Lung (tissue), 12 donors: ENCODE measurements around the gene PROB1. TPM values are rescaled to one million over a fixed set of nuclear protein-coding genes. Genes with fewer than 3 reads are reported as not detected.
"Not testable (repeated sequence)": the region's sequence is repeated elsewhere in the genome, so short reads cannot be mapped to it uniquely, and the experiment has no call there.

Source experiments
- ATAC-seq: fragments of 200-7000 bp; cut with Tn5 transposase; one replicate; pipeline ENCODE4 v1.9.1; 2020; ENCODE audit warnings: moderate number of reproducible peaks; ENCODE audit not compliant: insufficient read depth, low FRiP score
- DNase-seq, 3 donors: peaks; one replicate each; pipeline ENCODE4 v3.0.0-alpha.2; 2013 to 2017
- H3K27ac ChIP-seq, 2 donors: one replicate each; pipeline ENCODE4 v1.5.1; 2013; ENCODE audit warnings: mild to moderate bottlenecking in 2 of 2, moderate library complexity in 2 of 2, control low read depth in 1 of 2, inconsistent platforms in 1 of 2, low read depth in 1 of 2, low read length in 1 of 2
- H3K27me3 ChIP-seq, 3 donors: one replicate each; pipeline ENCODE4 v1.5.1; 2013; ENCODE audit warnings: low read length in 2 of 3; ENCODE audit not compliant: control insufficient read depth in 3 of 3, insufficient read depth in 3 of 3
- H3K36me3 ChIP-seq, 4 donors: one replicate each; pipeline ENCODE4 v1.5.1; 2013; ENCODE audit warnings: low read length in 4 of 4, mild to moderate bottlenecking in 1 of 4, moderate library complexity in 1 of 4; ENCODE audit not compliant: control insufficient read depth in 4 of 4, insufficient read depth in 4 of 4
- H3K4me1 ChIP-seq, 5 donors: one replicate each; pipeline ENCODE4 v1.5.1; 2013; ENCODE audit warnings: low read length in 5 of 5, mild to moderate bottlenecking in 2 of 5, moderate library complexity in 1 of 5; ENCODE audit not compliant: control insufficient read depth in 5 of 5, insufficient read depth in 5 of 5
- H3K4me3 ChIP-seq: one replicate; pipeline ENCODE4 v1.5.1; 2013; ENCODE audit warnings: mild to moderate bottlenecking, control low read depth, moderate library complexity
- H3K9ac ChIP-seq, 2 donors: one replicate each; pipeline ENCODE4 v1.5.1; 2013; ENCODE audit warnings: low read length in 2 of 2, control low read depth in 1 of 2; ENCODE audit not compliant: insufficient read depth in 1 of 2
- H3K9me3 ChIP-seq, 4 donors: one replicate each; pipeline ENCODE4 v1.5.1; 2013; ENCODE audit warnings: low read length in 3 of 4, mild to moderate bottlenecking in 1 of 4, moderate library complexity in 1 of 4; ENCODE audit not compliant: control insufficient read depth in 4 of 4, insufficient read depth in 3 of 4
- CTCF ChIP-seq: IDR thresholded peaks from 2 replicates; pipeline ENCODE4 v1.5.1; 2012; ENCODE audit warnings: mild to moderate bottlenecking; ENCODE audit errors: control extremely low read depth, extremely low read depth
- WGBS, 2 donors: extraction: QIAGEN DNeasy Blood & Tissue Kit; methylation state at CpG; one replicate each; pipeline ENCODE4 v1.1.7; 2013; 5-methylcytosine and 5-hydroxymethylcytosine counted together
- polyA plus RNA-seq, 2 donors: library from polyadenylated mRNA; stranded (reverse); fragments of 200-250 nt; gene quantifications; one replicate each; pipeline ENCODE4 v1.2.1, GENCODE V29; 2013
- total RNA-seq, 2 donors: library from RNA; depleted of rRNA in 1 of 2; stranded (reverse); fragments of >200 nt in 1 of 2; gene quantifications; one replicate each; pipeline ENCODE4 v1.2.1, GENCODE V29; 2014 to 2021
- donor health status: control.
- donor health status: control.
- donor health status: Bipolar disorder and iron deficiency.
- donor health status: healthy.
- donor health status: DM: yes; HTN: yes; CAD: no.

The PROB1 gene
- total and polyA plus RNA-seq, 4 donors: 0.33 to 2.2 (median 0.72) TPM

- no peak overlapping the region for H3K27ac ChIP-seq
- ATAC-seq (no peak), DNase-seq (no peak)
- TF ChIP-seq CTCF: no peak
- peaks cover 0 to 10% (median 0%) of the 10 kb centered on the region in 3 donors for H3K27me3 ChIP-seq
- H3K36me3 ChIP-seq: no peaks in the 10 kb centered on the region
- H3K4me1 ChIP-seq: peaks cover 0 to 13% (median 7%) of the 10 kb centered on the region in 5 donors
- WGBS, 2 donors: 49 to 57% methylated on average over 10 of the region's 10 CpGs
- H3K9ac ChIP-seq: no peak overlapping the region
- no peaks in the 10 kb centered on the region for H3K9me3 ChIP-seq
- no peak overlapping the region for H3K4me3 ChIP-seq
These were observed 7.2 kb downstream of the PROB1 start for GRCh38 chr5:139387611-139388197.

DNA sequence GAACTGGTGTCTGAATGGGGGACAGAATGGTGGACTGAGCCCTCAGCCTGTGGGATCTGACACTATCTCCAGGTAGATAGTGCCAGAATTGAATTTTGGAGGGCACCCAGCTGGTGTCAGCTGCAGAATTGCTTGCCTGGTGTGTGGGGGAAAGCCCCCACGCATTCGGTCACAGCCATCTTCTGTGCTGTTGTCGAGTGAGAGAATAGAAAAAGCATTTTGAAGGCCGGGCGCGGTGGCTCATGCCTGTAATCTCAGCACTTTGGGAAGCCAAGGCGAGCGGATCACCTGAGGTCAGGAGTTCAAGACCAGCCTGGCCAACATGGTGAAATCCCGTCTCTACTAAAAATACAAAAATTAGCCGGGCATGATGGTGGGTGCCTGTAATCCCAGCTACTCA, 7.9 kb downstream of the PROB1 start:
- 94 to 98% methylated on average over 10 of the region's 10 CpGs for WGBS, 2 donors

DNA sequence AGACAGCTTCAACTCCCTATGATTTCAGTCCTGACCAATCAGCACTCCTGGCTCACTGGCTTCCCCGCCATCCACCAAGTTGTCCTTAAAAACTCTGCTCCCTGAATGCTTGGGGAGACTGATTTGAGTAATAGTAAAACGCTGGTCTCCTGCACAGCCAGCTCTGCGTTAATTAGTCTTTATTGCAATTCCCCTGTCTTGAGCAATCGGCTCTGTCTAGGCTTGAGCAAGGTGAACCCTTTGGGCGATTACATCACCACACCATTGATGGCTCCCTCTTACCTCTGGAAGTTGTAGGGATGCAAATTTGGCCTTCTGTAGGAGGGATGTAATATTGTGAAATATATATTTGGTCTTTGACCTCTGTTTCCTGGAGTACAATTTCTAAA, 8.9 kb downstream of the PROB1 start:
- DNase-seq (no peak), ATAC-seq (no peak)
- no peak overlapping the region for H3K4me3 ChIP-seq
- no peaks in the 10 kb centered on the region for H3K27me3 ChIP-seq
- WGBS, 2 donors: 44 to 68% methylated on average over 5 of the region's 5 CpGs
- peaks cover 0 to 11% (median 7%) of the 10 kb centered on the region in 5 donors for H3K4me1 ChIP-seq
- H3K9ac ChIP-seq: no peak overlapping the region
- no peak for TF ChIP-seq CTCF
- H3K9me3 ChIP-seq: no peaks in the 10 kb centered on the region
- H3K27ac ChIP-seq: no peak overlapping the region
- H3K36me3 ChIP-seq: no peaks in the 10 kb centered on the region

More for the DNA sequence above, 7.9 kb downstream of the PROB1 start:
- not testable (repeated sequence) for H3K9ac ChIP-seq, H3K4me3 ChIP-seq, H3K9me3 ChIP-seq, H3K27ac ChIP-seq, DNase-seq, H3K27me3 ChIP-seq, ATAC-seq, H3K36me3 ChIP-seq
- H3K4me1 ChIP-seq: peaks cover 0 to 11% (median 7%) of the 10 kb centered on the region in 5 donors

DNA sequence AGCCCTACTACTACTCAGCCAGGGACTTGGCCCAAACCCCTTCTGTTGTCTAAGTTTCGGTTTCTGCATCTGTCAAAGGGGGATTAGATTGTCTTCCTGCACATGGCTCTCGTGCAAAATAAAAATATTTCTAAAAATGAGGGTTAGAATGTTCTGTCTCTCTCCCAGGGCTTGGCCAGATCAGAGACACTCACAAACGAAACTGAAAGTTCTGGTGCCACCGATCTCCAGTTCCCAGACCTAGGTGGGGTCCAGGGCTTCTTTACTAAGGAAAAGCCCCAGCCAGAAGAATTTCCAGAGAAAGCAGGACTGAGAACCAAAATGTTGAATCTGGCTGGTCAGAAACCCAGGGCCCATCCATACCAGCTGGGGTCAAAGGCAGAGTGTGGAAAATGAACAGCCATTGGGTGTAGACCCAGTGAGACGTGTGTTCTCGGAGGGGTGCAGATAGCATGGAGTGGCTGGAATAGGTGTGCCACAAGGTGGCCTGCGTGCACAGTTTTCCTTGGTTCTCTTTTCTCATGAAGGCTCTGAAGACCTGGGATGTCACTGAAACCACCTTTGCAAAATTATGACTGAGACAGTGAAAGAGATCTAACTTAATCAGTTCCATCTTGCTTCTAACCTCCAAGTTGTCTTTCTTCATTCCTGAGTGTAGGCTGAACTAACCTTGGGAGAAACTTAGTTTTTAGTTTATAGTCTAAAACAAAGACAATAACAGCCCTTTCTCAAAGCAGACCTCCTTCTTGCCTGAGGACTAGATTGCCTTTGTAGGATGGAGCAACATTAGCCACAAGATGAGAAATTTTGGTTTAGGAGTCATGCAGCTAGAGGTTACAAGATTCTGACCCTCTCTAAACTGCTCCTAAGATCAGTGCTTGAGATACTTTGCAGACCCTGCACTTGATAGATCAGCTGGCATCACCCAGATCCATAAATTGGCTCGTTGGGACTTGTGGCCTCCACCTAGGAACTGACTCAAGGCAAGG, 9.5 kb downstream of the PROB1 start:
- H3K36me3 ChIP-seq: no peaks in the 10 kb centered on the region
- peak overlapping the region in 1 of 2 donors; percentile 72 for H3K27ac ChIP-seq
- peaks cover 0 to 11% (median 7%) of the 10 kb centered on the region in 5 donors for H3K4me1 ChIP-seq
- H3K4me3 ChIP-seq: no peak overlapping the region
- H3K9ac ChIP-seq: no peak overlapping the region
- no peak for DNase-seq
- TF ChIP-seq CTCF: no peak
- no peaks in the 10 kb centered on the region for H3K9me3 ChIP-seq
- 28 to 35% methylated on average over 8 of the region's 8 CpGs for whole genome bisulfite sequencing, 2 donors
- ATAC-seq: no peak
- no peaks in the 10 kb centered on the region for H3K27me3 ChIP-seq
